GM19397 (cell line): ENCODE measurements around the gene HECW1.
"Not testable (repeated sequence)": the region's sequence is repeated elsewhere in the genome, so short reads cannot be mapped to it uniquely, and the experiment has no call there.

Experiments
- ATAC-seq: cut with Tn5 transposase; IDR thresholded peaks from one replicate; pipeline ENCODE4 v1.9.1; 2021; ENCODE audit warnings: mild to moderate bottlenecking, moderate library complexity; ENCODE audit not compliant: unreplicated experiment

HECW1 gene

GRCh38 chr7:43302773-43303460 lies 190.5 kb downstream of the HECW1 start:
- no peak for ATAC-seq

DNA sequence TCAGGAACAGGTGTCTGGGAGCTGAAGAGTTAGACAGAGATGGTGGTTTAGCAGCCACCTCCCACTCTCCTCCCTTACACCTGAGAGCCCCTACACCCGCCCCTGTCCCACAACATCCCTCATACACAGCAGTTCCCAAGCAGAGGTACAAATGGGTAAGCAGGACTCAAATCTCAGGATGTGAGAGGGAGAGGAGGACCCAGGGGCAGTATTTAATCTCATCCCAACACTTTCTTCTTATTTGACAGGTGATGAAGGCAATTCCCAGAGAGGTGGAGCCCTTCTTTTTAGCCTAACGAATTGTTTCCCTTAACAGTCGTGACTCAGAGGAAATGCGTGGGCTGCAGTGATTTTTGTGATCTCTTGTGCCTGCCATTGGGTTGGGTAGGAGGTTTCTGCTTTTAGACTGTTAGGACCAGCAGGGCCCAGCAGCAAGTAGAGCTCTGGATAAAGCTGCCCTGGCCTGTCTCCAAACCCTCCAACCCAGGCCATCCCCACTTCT lies 191.3 kb downstream of the HECW1 start:
- ATAC-seq, result no peak

DNA sequence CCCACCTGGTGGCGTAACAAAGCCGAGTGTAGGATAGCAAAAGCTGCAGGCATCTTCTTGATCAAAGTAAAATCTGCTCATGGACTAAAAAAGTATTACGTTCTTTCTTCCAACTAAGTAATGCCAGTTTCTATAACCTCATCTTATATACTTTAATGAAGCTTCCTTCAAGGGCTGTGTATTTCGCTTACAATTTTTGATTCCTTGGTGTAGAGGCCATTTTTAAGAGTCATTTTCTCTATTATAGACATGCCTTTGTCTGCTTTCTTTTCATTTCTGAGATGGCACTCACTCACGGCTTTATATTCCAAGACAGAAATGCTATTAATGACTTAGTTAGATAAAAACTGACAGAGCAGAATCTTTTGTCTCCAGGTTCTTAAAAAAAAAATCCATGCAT lies 194.0 kb downstream of the HECW1 start:
- ATAC-seq, result no peak

- ATAC-seq, result no peak
These were observed 195.1 kb downstream of the HECW1 start for GRCh38 chr7:43307522-43307921.

DNA sequence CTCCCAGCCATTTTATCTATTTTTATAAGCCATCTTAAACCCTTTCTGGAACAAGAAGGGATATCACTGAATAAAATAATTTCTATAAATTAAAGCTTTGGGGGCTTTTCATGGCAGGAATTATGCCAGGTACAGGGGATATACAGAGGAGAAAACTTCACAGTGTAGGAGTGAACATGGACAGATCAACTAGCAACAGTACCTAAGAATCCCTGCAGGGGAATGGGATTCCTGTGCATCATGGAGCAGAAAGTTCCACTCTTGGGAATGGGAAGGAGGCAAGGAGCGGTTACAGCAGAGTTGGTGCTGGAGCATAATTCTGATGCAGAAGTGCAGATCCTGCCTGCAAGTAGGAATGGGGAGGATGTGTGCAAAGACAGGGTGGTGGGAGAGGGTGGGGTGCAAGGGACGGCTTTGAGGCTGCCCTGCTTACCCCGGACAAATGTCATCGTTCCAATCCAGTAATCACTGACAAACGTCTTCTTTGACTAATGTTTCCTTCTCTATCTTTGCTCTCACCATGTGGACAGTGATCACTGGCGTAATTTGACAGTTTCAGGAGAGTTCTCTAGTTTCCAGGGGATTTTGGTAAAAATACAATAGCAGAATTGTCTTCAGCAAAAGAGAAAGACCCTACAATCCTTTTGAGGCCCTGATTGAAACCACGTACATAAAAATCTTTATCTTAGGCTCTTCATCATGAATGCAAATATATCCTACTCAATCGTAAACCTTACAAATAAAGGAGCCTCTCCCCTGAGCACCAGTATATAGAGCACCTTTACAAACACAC lies 196.7 kb downstream of the HECW1 start:
- no peak for ATAC-seq

DNA sequence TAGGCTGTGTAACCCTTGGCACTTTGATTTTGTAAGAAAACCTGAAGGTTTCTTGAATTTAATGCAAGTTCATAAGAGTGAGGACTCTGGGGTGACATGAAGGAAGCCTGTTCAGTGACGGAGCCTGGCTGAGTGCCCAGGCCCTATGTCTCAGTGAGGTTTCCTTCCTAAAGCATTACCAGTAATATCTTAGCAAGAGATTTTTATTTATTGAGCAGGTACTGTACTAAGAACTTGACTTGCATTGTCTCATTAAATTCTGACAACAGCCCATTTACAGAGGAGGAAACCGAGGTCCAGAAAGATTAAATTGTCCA lies 197.2 kb downstream of the HECW1 start:
- ATAC-seq, result no peak

DNA sequence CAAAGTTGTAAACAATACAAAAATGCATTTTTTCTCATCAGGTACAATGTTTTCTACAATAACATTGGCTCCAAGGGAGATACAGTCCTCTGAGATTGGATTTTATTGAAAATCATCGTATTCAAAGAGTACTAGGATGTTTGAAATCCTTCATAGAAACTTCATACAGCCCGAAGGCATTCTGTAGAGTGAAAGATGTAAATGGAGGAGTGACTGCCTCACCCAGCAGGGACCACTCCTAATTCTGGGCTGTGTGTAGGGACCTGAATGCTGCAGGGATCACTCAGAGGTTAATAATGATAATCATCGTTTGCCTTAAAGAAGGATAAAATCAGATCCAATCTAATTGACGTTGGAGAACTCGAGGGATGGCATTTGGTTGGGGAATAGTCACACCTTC lies 198.6 kb downstream of the HECW1 start:
- ATAC-seq, result no peak

GRCh38 chr7:43311694-43312093 lies 199.2 kb downstream of the HECW1 start:
- no peak for ATAC-seq

- no peak for ATAC-seq
These were observed 201.4 kb downstream of the HECW1 start for GRCh38 chr7:43313628-43314378.

GRCh38 chr7:43314379-43315158 lies 202.1 kb downstream of the HECW1 start:
- ATAC-seq, result no peak

DNA sequence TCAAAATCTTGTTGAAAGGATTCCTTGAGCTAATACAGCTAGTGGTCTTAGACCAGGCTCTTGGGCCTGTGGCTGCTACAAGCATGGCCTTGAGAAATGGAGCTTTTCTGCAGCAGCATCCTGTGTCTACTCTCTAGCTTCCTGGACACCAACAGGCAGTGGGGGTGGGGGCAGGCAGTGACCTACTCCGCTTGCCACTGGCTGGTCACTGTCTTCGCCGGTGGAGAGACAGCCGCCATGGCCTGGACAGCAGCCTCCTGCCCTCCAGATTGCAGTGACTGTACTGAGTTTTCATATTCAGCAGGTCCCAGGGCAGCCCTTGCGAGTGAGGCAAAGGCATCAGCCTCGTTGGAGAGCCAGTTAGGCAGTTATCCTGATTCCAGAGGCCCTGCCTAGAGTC lies 204.6 kb downstream of the HECW1 start:
- no peak for ATAC-seq

DNA sequence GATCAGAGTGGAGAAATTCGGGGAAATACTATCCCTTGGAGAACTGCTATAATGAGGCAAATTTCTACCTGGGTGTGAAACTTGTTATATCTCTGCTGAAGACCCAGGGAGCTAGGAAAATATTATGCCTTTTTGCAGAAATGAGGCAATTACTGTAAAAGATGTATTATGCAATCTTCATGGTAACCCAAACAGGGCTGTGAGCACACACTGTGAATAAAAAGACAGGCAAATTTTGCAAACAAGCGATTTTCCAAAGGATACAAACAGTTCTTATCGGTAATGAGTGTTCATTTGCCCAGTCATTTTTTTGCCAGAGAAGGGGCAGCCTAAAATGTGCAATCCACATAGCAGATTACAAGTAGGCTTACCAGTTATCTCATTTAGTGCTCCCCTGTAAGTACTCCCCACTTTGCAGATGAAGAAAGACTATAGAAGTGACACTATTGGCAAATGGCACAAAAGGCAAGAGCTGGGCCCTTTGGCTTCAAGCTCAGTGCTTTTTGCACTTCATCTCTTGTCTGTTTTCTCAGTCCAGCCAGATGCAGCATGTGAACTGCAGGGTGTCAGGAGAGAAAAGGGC lies 205.8 kb downstream of the HECW1 start:
- no peak for ATAC-seq

GRCh38 chr7:43325595-43325994 lies 213.1 kb downstream of the HECW1 start:
- no peak for ATAC-seq

- no peak for ATAC-seq
These were observed 215.9 kb downstream of the HECW1 start for GRCh38 chr7:43328336-43328735.

DNA sequence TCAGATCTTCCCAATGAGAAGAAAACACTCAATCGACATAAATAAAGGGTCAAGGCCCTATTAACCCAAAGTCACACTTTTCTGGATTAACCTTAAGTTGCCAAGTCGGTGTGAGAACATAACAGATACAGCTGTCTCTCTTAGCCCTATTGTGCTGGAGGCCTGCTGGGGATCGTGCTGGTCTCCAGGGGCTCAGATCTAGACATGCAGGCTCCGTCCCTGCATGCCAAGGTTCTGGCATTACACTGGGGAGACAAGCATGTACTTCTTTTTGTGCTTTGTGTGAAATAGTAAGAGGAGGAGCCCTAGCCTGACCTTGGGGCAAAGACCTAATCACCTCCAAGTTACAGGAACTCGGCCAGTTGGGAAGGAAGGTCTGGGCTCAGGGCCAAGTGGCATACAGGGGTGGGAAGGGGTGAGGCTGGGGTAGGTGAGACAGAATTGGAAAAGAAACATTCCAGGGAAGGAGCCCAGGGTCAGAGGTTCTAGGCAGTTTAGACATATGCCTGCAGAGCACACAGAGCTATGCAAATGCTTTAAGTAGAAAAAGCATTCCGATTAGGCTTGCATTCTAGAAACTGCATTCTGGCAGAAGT lies 216.4 kb downstream of the HECW1 start:
- no peak for ATAC-seq

GRCh38 chr7:43332193-43332796 lies 219.8 kb downstream of the HECW1 start:
- no peak for ATAC-seq

DNA sequence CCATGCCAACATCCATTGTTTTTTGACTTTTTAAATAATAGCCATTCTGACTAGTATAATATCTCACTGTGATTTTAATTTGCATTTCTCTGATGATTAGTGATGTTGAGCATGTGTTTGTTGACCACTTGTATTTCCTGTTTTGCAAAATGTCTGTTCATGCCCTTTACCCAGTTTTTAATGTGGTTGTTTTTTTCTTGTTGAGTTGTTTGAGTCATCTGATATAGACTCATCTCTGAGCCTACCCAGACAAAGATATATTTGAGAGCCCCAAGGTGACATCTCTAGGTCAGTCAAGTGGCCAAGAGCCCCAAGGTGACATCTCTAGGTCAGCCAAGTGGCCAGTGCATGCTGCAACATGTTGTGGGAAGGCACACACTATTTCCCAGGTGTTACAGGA lies 224.7 kb downstream of the HECW1 start:
- ATAC-seq, result no peak

GRCh38 chr7:43337811-43338210 lies 225.4 kb downstream of the HECW1 start:
- no peak for ATAC-seq

- ATAC-seq, result no peak
These were observed 228.7 kb downstream of the HECW1 start for GRCh38 chr7:43341132-43341531.

DNA sequence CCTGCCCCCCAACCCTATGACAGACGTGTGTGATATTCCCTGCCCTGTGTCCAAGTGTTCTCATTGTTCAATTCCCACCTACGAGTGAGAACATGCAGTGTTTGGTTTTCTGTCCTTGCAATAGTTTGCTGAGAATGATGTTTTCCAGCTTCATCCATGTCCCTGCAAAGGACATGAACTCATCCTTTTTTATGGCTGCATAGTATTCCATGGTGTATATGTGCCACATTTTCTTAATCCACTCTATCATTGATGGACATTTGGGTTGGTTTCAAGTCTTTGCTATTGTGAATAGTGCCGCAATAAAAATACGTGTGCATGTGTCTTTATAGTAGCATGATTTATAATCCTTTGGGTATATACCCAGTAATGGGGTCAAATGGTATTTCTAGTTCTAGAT lies 231.0 kb downstream of the HECW1 start:
- not testable (repeated sequence) for ATAC-seq
